Cardiac fibroblast (primary cell): ENCODE data around the gene HRH4.

ENCODE experiments used
- DNase-seq, 2 donors: peaks; one replicate each; pipeline versions ENCODE4 v3.0.0 to v3.0.0-alpha.2; 2010; ENCODE audit warnings: low read depth in 2 of 2
- H3K4me3 ChIP-seq, 2 donors: replicated peaks in 1 of 2; 1 replicate in 1 of 2; 2 replicates in 1 of 2; pipeline ENCODE4 v1.5.1; 2011; ENCODE audit warnings: low read depth in 2 of 2, low read length in 2 of 2, mild to moderate bottlenecking in 2 of 2, moderate library complexity in 1 of 2
- CTCF ChIP-seq: IDR thresholded peaks from one replicate; pipeline ENCODE4 v1.5.1; 2011; ENCODE audit warnings: low read depth, mild to moderate bottlenecking, low read length, inconsistent platforms

The HRH4 gene

GRCh38 chr18:24500217-24500616 lies 39.8 kb downstream of the HRH4 start:
- no peak for DNase-seq
- no peak overlapping the region for H3K4me3 ChIP-seq
- no peak for TF ChIP-seq CTCF

- TF ChIP-seq CTCF, result no peak
- DNase-seq, result no peak
- no peak overlapping the region for H3K4me3 ChIP-seq
These were observed 40.3 kb downstream of the HRH4 start for GRCh38 chr18:24500766-24501165.

- TF ChIP-seq CTCF, result no peak
- H3K4me3 ChIP-seq, result no peak overlapping the region
- no peak for DNase-seq
These were observed 42.5 kb downstream of the HRH4 start for GRCh38 chr18:24502667-24503523.

- DNase-seq, result no peak
- TF ChIP-seq CTCF, result no peak
- no peak overlapping the region for H3K4me3 ChIP-seq
These were observed 44.0 kb downstream of the HRH4 start for GRCh38 chr18:24504401-24504800.

GRCh38 chr18:24506175-24506574 lies 45.7 kb downstream of the HRH4 start:
- no peak for DNase-seq
- no peak for TF ChIP-seq CTCF
- no peak overlapping the region for H3K4me3 ChIP-seq

GRCh38 chr18:24509435-24509834 lies 49.0 kb downstream of the HRH4 start:
- DNase-seq, result no peak
- no peak overlapping the region for H3K4me3 ChIP-seq
- no peak for TF ChIP-seq CTCF
